ENCODE results near the gene IPO4. TPM values are rescaled to one million over a fixed set of nuclear protein-coding genes. Genes with fewer than 3 reads are reported as not detected.
A peak's percentile ranks its signal among the peaks of the same experiment; 100 is the strongest.

Gene IPO4
- total and polyA plus RNA-seq, 9 donors, result 5.6 to 50.9 (median 33.5) TPM

DNA sequence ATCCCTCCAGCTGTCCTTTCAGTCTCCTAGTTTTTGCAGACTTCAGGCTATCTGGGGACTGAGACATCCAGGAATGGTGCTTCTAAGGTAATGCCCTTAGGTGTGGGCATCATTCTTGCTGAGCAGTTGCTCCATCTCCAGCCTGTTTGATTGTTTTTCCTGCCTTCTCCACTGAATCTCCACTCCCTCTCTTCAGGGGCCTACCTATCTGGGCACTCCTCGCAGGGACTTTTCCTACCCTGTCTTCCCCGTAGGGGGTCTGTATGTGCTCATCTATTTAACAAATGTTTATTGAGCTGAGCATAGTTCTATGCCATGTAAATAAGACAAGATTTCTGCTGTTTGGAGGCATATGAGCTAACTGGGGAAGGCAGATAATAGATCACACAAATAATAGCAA is 55.6 kb downstream of the IPO4 start:
- no peak overlapping the region for H3K27ac ChIP-seq
- no peaks in the 10 kb centered on the region for H3K9me3 ChIP-seq
- intact Hi-C loops (cut with DNase I), result no loop called here
- H3K4me3 ChIP-seq, result no peak overlapping the region
- DNase-seq, result no peak
- H3K27me3 ChIP-seq, result no peaks in the 10 kb centered on the region
- TF ChIP-seq POLR2A (IDR thresholded peaks at IDR 0.05) (no peak), EP300 (IDR thresholded peaks at IDR 0.05) (no peak)
- TF ChIP-seq, protein P1, sequence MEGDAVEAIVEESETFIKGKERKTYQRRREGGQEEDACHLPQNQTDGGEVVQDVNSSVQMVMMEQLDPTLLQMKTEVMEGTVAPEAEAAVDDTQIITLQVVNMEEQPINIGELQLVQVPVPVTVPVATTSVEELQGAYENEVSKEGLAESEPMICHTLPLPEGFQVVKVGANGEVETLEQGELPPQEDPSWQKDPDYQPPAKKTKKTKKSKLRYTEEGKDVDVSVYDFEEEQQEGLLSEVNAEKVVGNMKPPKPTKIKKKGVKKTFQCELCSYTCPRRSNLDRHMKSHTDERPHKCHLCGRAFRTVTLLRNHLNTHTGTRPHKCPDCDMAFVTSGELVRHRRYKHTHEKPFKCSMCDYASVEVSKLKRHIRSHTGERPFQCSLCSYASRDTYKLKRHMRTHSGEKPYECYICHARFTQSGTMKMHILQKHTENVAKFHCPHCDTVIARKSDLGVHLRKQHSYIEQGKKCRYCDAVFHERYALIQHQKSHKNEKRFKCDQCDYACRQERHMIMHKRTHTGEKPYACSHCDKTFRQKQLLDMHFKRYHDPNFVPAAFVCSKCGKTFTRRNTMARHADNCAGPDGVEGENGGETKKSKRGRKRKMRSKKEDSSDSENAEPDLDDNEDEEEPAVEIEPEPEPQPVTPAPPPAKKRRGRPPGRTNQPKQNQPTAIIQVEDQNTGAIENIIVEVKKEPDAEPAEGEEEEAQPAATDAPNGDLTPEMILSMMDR (IDR thresholded peaks at IDR 0.05), result no peak
- WGBS, 3 donors, result 91 to 98% (median 94%) methylated on average over 2 of the region's 2 CpGs
- H3K36me3 ChIP-seq, result no peaks in the 10 kb centered on the region
- H3K4me1 ChIP-seq (ENCODE audit: insufficient read depth), result peaks cover 7% of the 10 kb centered on the region

DNA sequence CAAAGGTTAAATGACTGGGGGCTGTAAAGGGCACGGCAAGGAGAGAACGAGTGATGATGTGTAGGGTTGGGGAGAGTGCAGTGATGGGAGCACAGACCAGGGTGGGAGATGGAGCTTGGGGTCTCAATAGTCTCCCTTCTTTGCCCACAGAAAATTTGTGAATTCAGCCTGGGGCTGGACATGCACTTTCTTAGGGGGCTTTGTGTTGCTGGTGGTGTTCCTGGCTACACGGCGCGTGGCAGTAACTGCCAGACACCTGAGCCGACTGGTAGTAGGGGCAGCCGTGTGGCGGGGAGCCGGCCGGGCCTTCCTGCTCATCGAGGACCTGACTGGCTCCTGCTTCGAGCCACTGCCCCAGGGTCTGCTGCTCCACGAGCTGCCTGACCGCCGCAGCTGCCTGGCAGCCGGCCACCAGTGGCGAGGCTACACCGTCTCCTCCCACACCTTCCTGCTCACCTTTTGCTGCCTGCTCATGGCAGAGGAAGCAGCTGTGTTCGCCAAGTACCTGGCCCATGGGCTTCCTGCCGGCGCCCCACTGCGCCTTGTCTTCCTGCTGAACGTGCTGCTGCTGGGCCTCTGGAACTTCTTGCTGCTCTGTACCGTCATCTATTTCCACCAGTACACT is 56.4 kb downstream of the IPO4 start:
- H3K27me3 ChIP-seq, result no peaks in the 10 kb centered on the region
- no peak overlapping the region for H3K27ac ChIP-seq
- TF ChIP-seq, protein P1 (IDR thresholded peaks at IDR 0.05), result no peak
- TF ChIP-seq EP300 (IDR thresholded peaks at IDR 0.05), result no peak
- TF ChIP-seq POLR2A (IDR thresholded peaks at IDR 0.05), result no peak
- no peaks in the 10 kb centered on the region for H3K9me3 ChIP-seq
- H3K4me1 ChIP-seq (ENCODE audit: insufficient read depth), result peaks cover 7% of the 10 kb centered on the region
- WGBS, 3 donors, result 70 to 75% (median 72%) methylated on average over 22 to 24 of the region's 24 CpGs
- no peaks in the 10 kb centered on the region for H3K36me3 ChIP-seq
- peak in 1 of 5 donors; percentile 39 for DNase-seq
- H3K4me3 ChIP-seq, result no peak overlapping the region
- intact Hi-C loops (cut with DNase I), result no loop called here

DNA sequence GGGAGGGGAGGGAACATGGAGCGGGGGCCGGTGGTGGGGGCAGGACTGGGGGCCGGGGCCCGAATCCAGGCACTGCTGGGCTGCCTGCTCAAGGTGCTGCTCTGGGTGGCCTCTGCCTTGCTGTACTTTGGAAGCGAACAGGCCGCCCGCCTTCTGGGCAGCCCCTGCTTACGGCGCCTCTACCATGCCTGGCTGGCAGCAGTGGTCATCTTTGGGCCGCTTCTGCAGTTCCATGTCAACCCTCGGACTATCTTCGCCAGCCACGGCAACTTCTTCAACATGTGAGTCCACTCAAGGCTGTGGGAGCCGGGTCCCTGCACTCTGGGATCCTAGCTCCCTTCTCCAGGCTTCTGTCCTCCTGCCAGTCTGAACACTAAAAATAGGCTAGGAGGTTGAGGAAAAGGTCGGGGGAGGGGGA is 57.1 kb downstream of the IPO4 start:
- Histone ChIP-seq H3K27ac (no peak overlapping the region), H3K36me3 (no peaks in the 10 kb centered on the region), H3K4me3 (no peak overlapping the region), H3K9me3 (no peaks in the 10 kb centered on the region), H3K4me1 (ENCODE audit: insufficient read depth) (peaks cover 2% of the 10 kb centered on the region), H3K27me3 (no peaks in the 10 kb centered on the region)
- intact Hi-C loops (cut with DNase I), result no loop called here
- peak in 1 of 5 donors; percentile 30 for DNase-seq
- WGBS, 3 donors, result 82 to 87% (median 85%) methylated on average over 11 to 15 of the region's 15 CpGs
- TF ChIP-seq, protein P1 (IDR thresholded peaks at IDR 0.05), result no peak
- TF ChIP-seq EP300 (IDR thresholded peaks at IDR 0.05) (no peak), POLR2A (IDR thresholded peaks at IDR 0.05) (no peak)

DNA sequence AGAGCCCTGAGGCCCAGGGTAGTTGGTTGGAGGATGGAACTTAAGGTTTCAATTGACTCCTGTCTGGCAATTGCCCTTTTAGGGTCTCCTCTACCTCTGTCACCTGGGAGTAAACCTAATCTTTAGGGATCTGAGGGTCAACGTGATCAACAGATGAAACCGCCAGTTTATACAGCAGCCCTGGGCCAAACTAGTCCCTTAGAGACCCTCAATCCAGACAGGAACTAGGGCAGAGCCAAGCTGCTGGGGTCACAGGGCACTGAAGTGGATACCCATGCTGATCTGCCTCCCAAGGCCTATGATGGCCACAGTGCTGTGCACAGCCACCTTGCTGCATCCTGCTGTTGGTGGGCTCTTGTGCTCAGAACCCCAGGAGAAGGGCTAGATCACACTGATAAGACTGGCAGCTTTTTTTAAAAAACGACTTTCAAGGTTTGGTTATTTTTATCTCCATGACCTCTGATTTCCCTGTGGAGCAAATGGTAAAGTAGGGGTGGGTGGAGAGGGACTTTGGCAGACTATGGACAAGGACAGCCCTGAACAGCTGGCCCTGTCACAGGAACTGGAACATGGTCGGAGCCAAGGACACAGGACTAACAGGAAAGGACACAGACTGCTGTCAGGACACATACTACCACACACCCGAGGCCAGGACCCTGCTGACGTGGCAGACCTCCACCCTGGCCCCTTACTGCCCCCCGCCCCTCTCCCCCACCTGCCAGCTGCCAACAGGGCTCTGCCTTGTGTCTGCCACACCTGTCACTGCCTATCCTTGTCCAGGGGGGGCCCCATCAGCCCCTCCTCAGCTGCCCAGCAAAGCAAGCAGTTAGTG is 57.7 kb downstream of the IPO4 start:
- 60 to 62% (median 62%) methylated on average over 7 of the region's 7 CpGs for WGBS, 3 donors

More for the DNA sequence above, 57.7 kb downstream of the IPO4 start:
- Histone ChIP-seq H3K4me3 (no peak overlapping the region), H3K27me3 (no peaks in the 10 kb centered on the region), H3K4me1 (ENCODE audit: insufficient read depth) (peaks cover 1% of the 10 kb centered on the region), H3K9me3 (no peaks in the 10 kb centered on the region), H3K27ac (no peak overlapping the region), H3K36me3 (no peaks in the 10 kb centered on the region)
- TF ChIP-seq EP300 (IDR thresholded peaks at IDR 0.05) (no peak), POLR2A (IDR thresholded peaks at IDR 0.05) (no peak)
- TF ChIP-seq, protein P1 (IDR thresholded peaks at IDR 0.05), result no peak
- peak in 2 of 5 donors; percentile 16 to 29 for DNase-seq
- intact Hi-C loops (cut with DNase I), result no loop called here

Measured in ovary (tissue), 9 donors.